Uterus (tissue), 2 donors: ENCODE data around the gene HINT1.

Experiments used
- POLR2A ChIP-seq, 2 donors: fragments of 450-650 bp; IDR thresholded peaks; one replicate each; pipeline ENCODE4 v1.6.1; 2016; ENCODE audit warnings: antibody characterized with exemption in 2 of 2, mild to moderate bottlenecking in 1 of 2, moderate library complexity in 1 of 2
- TF ChIP-seq, protein P1 (sequence below), 4 experiments: fragments of 200-600 bp in 2 of 4; fragments of 450-650 bp in 2 of 4; sonication (generic) in 2 of 4; IDR thresholded peaks; one replicate each; pipeline ENCODE4 v1.5.1; 2016 to 2019; ENCODE audit warnings: antibody characterized with exemption in 4 of 4, mild to moderate bottlenecking in 2 of 4, moderate library complexity in 1 of 4

DNA sequence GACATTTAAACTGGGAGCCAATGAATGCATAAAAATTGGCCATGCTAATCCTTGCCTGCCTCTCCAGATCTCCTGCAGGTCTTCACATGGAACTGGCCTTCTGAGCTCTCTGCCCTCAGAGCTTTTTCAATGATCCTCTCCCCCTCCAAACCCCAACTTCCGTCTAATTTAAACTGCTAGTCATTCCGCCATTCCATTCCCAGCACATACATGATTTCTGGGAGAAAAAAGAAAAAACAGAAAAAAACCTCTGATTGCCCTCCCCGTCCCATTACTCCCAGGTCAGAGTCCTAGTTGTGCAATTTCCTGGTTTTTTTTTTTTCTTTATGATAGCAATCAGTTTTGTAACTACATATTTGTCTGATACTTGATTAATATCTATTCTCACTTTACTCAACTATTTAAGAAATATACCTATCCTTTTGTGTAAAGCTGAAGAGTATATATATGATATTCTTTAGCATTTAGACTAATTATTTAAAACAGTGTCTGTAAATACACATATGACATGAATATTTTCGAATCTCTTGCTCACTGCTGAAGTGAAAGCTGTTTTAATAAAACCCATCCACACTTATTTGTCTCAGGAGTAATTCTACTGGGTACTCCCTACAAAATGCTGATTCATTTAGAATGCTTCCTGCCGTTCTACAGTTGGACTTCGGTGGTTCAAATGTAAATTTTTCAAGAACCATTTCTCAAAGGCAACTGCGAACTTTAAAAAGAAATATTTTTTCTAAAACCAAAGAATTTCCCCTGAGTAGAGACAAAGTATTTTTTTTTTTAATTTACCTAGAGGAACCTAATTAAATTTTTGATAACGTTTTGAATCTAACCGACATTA, 1.6 kb downstream of the HINT1 start:
- TF ChIP-seq, protein P1, sequence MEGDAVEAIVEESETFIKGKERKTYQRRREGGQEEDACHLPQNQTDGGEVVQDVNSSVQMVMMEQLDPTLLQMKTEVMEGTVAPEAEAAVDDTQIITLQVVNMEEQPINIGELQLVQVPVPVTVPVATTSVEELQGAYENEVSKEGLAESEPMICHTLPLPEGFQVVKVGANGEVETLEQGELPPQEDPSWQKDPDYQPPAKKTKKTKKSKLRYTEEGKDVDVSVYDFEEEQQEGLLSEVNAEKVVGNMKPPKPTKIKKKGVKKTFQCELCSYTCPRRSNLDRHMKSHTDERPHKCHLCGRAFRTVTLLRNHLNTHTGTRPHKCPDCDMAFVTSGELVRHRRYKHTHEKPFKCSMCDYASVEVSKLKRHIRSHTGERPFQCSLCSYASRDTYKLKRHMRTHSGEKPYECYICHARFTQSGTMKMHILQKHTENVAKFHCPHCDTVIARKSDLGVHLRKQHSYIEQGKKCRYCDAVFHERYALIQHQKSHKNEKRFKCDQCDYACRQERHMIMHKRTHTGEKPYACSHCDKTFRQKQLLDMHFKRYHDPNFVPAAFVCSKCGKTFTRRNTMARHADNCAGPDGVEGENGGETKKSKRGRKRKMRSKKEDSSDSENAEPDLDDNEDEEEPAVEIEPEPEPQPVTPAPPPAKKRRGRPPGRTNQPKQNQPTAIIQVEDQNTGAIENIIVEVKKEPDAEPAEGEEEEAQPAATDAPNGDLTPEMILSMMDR (IDR thresholded peaks at IDR 0.05): no peak
- no peak for TF ChIP-seq POLR2A (IDR thresholded peaks at IDR 0.05)
